Measurements from ENCODE around the gene CNGA3. TPM values are rescaled to one million over a fixed set of nuclear protein-coding genes. Genes with fewer than 3 reads are reported as not detected.

Gene CNGA3
- total RNA-seq, 1 donor from 2014 or later: 1.2 TPM

- no peak for DNase-seq (ENCODE audit: low spot score)
These were observed 92.2 kb downstream of the CNGA3 start for GRCh38 chr2:98438190-98439133.

GRCh38 chr2:98441706-98442450 is 95.6 kb downstream of the CNGA3 start:
- no peak for DNase-seq (ENCODE audit: low spot score)

DNA sequence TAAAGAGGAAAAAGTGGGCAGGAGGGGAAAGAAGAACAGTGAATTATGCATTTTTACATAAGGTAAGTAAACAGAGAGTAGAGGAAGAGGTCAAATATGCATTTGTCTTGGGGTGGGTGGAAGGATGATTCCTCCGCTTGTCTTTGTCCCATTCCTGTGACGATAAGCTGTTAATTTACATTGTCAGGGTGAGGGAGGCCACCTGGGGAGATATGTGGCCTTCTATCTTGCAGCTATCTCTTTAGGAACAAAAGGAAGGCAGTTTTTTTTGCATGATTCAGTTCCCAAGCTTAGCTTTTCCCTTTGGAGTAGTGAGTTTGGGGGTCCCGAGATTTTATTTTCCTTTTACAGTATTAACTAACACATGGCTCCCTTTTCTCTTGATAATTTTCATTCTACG is 96.2 kb downstream of the CNGA3 start:
- no peak for DNase-seq (ENCODE audit: low spot score)

DNA sequence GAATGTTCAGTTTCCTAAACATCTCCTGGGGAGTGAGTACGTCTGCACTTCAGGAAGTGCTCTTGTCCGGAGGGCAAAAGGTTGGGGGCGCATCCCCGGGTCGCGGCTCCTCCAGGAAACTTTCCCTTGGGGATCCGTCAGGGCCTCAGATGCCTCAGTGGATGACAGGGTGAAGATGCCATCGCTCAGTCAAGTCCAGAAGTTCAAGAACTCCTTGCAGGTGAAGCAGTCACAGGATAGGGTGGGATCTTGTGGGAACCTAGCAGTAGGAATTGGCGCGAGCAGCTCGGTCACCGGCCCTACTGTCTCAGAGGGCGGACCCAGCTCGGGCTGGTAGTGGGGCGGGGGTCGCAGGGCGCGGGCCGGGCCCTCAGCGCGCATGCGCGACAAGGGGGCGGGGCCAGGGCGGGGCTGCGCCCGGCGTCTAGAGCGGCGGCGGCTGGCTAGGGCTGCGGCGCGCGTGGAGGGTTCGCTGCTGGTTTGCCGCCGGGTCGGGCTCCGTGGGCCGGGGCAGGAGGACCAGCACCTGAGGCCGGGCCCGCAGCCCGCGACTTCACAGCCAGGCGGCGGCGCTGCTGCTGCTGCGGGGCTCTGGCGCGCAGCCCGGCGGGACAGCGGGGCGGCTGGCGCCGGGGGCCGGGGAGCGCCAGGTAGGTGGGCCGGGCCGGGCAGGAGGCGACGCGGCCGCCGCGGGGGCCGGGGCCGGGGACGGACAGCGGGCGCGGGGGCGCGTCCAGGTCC is 98.3 kb downstream of the CNGA3 start, which contains the start of gene INPP4A:
TSS of gene INPP4A (plus strand) at position 423 of the 741 bp plus-strand sequence. CDS start 75,191 bp downstream, outside the sequence.
- peak; percentile 86 for DNase-seq (ENCODE audit: low spot score)

DNA sequence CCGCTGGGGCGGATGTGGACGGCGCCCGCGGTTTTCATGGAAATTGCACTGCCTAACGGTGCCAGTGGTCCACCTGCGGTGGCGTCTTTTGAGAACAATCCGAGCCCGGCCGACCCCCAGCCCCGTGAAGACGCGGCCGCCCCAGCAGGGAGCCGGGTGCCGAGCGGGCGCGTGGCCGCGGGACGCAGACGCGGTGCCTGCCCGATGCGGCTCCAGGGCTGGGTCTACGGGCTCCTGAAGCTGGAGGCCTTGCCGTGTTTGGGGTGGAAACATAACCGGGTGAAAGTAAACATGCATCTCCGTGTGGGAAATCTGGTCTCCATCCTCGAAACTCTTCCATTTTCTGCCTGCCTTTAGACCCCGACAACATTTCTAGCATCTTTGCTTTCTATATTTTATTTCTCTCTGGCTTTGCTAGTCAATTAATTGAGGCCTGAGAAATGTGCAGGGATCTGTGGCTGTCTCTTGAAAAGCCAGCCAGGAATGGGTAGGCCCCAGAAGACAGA is 99.0 kb downstream of the CNGA3 start:
- peak; percentile 30 for DNase-seq (ENCODE audit: low spot score)

- no peak for DNase-seq (ENCODE audit: low spot score)
These were observed 99.7 kb downstream of the CNGA3 start for GRCh38 chr2:98445683-98446581.

GRCh38 chr2:98446850-98447249 is 100.6 kb downstream of the CNGA3 start:
- no peak for DNase-seq (ENCODE audit: low spot score)

Other genes with a start within 250 kb of the CNGA3 start
- 21.7 TPM for gene INPP4A, start 98.4 kb downstream of the CNGA3 start, total RNA-seq (ENCODE audit: insufficient read depth, low replicate concordance)

Data from umbilical cord (tissue), 2 donors.